Measurements from ENCODE around the gene CDK5RAP2.
"Not testable (repeated sequence)": the region's sequence is repeated elsewhere in the genome, so short reads cannot be mapped to it uniquely, and the experiment has no call there.

Gene CDK5RAP2

GRCh38 chr9:120510816-120511215 lies 69.2 kb downstream of the CDK5RAP2 start:
- DNase-seq: no peak

GRCh38 chr9:120507936-120508510 lies 71.9 kb downstream of the CDK5RAP2 start:
- no peak for DNase-seq

- DNase-seq: no peak
Observed at GRCh38 chr9:120505186-120505585, 74.8 kb downstream of the CDK5RAP2 start.

- no peak for DNase-seq
Observed at GRCh38 chr9:120500733-120501132, 79.2 kb downstream of the CDK5RAP2 start.

- not testable (repeated sequence) for DNase-seq
Observed at GRCh38 chr9:120497865-120498264, 82.1 kb downstream of the CDK5RAP2 start.

GRCh38 chr9:120496438-120496837 lies 83.5 kb downstream of the CDK5RAP2 start:
- not testable (repeated sequence) for DNase-seq

- no peak for DNase-seq
Observed at GRCh38 chr9:120490888-120491595, 88.9 kb downstream of the CDK5RAP2 start.

GRCh38 chr9:120486835-120487234 lies 93.1 kb downstream of the CDK5RAP2 start:
- no peak for DNase-seq

- DNase-seq: no peak
Observed at GRCh38 chr9:120486347-120486746, 93.6 kb downstream of the CDK5RAP2 start.

GRCh38 chr9:120485788-120486187 lies 94.2 kb downstream of the CDK5RAP2 start:
- no peak for DNase-seq

GRCh38 chr9:120484162-120484561 lies 95.8 kb downstream of the CDK5RAP2 start:
- DNase-seq: no peak

GRCh38 chr9:120482424-120483186 lies 97.4 kb downstream of the CDK5RAP2 start:
- DNase-seq: no peak

- DNase-seq: no peak
Observed at GRCh38 chr9:120481846-120482245, 98.1 kb downstream of the CDK5RAP2 start.

- DNase-seq: no peak
Observed at GRCh38 chr9:120481248-120481647, 98.7 kb downstream of the CDK5RAP2 start.

GRCh38 chr9:120480707-120481106 lies 99.3 kb downstream of the CDK5RAP2 start:
- DNase-seq: no peak

GRCh38 chr9:120478208-120478607 lies 101.8 kb downstream of the CDK5RAP2 start:
- no peak for DNase-seq

GRCh38 chr9:120477534-120478001 lies 102.4 kb downstream of the CDK5RAP2 start:
- DNase-seq: peak; percentile 54

GRCh38 chr9:120475341-120475740 lies 104.6 kb downstream of the CDK5RAP2 start:
- DNase-seq: no peak

- no peak for DNase-seq
Observed at GRCh38 chr9:120474591-120475243, 105.2 kb downstream of the CDK5RAP2 start.

- DNase-seq: no peak
Observed at GRCh38 chr9:120473608-120474007, 106.4 kb downstream of the CDK5RAP2 start.

GRCh38 chr9:120465685-120466407 lies 114.1 kb downstream of the CDK5RAP2 start:
- no peak for DNase-seq

GRCh38 chr9:120464887-120465421 lies 115.0 kb downstream of the CDK5RAP2 start:
- no peak for DNase-seq
